IPS-18a (cell line): Measurements from ENCODE around the gene TEX22.

Source experiments
- H3K27ac ChIP-seq: one replicate; pipeline ENCODE4 v1.5.1; 2013; ENCODE audit warnings: low read length
- H3K27me3 ChIP-seq: one replicate; pipeline ENCODE4 v1.6.1; 2013; ENCODE audit warnings: mild to moderate bottlenecking, low read length; ENCODE audit not compliant: control insufficient read depth, insufficient read depth
- H3K36me3 ChIP-seq: one replicate; pipeline ENCODE4 v1.6.1; 2013; ENCODE audit warnings: low read depth, low read length; ENCODE audit not compliant: control insufficient read depth
- H3K4me1 ChIP-seq: one replicate; pipeline ENCODE4 v1.6.1; 2013; ENCODE audit warnings: low read depth, low read length; ENCODE audit not compliant: control insufficient read depth
- H3K4me3 ChIP-seq: one replicate; pipeline ENCODE4 v1.5.1; 2013; ENCODE audit warnings: low read length
- H3K9ac ChIP-seq: one replicate; pipeline ENCODE4 v1.6.1; 2013; ENCODE audit warnings: mild to moderate bottlenecking, low read length, moderate library complexity
- H3K9me3 ChIP-seq: one replicate; pipeline ENCODE4 v1.6.1; 2013; ENCODE audit warnings: low read depth, low read length; ENCODE audit not compliant: control insufficient read depth

Gene TEX22, protein sequence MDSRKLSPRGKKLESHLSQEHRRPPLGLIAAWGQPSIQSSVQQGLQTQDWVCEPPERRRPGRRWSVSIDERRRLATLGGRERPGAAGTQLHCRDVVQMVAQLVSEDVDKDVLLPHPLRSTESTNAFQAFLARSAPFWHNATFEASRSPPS

DNA sequence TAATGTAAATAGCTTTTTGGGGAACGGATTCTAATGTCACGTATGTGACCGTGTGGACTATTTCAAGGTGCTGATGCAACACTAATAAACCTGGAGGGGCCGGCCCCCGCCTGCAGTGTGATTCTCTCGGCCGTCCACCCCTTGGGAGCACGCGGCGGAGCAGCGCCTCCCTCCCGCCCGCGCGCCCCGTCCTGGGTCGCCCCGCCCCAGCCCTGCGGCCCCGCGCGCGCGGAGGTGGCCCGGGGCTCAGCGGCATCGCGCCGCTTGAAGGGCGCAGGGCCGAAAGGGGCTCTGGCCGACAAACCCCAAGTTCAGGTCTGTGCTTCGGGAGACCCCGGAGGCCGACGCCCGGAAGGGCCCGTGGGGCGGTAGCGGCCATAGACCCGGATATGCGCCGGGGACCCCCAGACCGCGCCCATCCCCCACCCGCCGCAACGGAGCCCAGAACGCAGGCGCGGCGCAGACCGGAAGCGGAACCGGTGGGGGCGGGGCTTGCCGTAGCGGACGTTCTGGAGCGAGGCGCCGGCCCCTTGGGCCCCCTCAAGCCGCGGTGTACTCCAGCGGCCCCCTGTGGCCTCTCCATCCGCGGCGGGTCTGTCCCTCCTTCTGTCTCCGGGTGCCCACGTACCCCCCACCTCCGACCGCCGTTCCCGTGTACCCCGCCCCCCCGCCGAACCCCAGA, at the start of gene TEX22:
TEX22 (plus strand) TSS at position 495 of the 682 bp plus-strand sequence. CDS start 803 bp downstream, outside the sequence.
- H3K9me3 ChIP-seq: peaks cover 26% of the 10 kb centered on the region
- H3K27ac ChIP-seq: no peak within 1 kb of the TSS
- H3K36me3 ChIP-seq: peaks cover 3% of the 10 kb centered on the region
- peaks cover 3% of the 10 kb centered on the region for H3K4me1 ChIP-seq
- peaks cover 6% of the 10 kb centered on the region for H3K27me3 ChIP-seq
- H3K4me3 ChIP-seq: peak within 1 kb of the TSS; percentile 50
- peak within 1 kb of the TSS; percentile 50 for H3K9ac ChIP-seq

DNA sequence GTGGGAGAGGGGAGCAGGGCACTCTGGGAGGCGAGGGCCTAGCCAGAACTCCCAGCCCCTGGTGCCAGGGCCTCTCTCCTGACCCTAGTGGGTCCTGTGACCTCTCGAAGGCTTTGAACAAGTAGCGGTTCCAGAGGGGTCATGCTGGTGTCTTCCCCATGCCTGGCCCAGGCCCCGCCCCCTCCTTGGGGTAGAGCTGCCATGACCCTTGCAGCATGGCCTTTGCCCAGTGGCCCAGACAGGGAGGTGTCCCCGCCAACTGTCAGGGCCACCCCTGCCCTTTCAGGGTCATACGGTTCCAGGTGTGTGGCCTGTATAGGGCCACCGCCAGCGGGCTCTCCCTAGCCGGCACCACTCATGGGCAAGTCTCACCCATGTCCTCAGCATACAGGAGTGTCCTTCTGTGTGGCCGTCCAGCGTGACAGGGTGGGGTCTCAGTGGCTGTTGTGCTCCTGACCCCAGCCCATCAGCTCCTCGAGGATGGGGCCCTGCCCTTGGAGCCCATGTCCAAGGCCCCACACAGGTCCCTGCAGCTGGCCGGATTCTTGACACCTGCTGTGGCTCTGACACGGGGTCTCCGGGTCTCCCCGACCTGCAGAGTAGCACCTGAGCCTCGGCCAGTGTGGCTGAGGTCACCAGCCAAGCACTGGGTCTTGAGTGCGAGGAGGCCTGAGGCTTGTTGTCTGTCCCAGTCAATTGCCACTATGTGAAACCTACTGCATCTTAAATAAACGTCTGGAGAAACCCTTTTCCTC, 49.2 kb upstream of the TEX22 start:
- Histone ChIP-seq H3K9ac (no peak overlapping the region), H3K4me3 (no peak overlapping the region), H3K9me3 (no peaks in the 10 kb centered on the region), H3K4me1 (no peaks in the 10 kb centered on the region), H3K36me3 (no peaks in the 10 kb centered on the region), H3K27ac (no peak overlapping the region), H3K27me3 (no peaks in the 10 kb centered on the region)

DNA sequence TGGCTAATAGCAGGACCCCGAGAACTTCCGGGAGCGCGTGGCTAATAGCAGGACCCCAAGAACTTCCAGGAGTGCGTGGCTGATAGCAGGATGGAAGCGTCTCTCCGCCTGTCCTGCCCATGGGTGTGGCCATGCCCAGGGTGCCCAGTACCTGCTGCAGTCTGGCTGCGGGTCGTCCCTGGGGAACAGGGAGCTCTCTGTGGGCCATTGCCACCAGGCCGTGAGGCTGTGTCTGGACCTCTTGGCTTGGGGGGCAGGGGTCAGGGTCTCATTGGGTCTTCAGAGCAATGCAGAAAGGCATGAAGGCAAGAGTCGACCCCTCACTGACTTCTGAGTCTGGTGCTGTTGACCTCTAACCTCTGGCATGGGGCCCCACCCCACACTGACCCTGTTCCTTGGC, 48.3 kb upstream of the TEX22 start:
- H3K4me1 ChIP-seq: no peaks in the 10 kb centered on the region

DNA sequence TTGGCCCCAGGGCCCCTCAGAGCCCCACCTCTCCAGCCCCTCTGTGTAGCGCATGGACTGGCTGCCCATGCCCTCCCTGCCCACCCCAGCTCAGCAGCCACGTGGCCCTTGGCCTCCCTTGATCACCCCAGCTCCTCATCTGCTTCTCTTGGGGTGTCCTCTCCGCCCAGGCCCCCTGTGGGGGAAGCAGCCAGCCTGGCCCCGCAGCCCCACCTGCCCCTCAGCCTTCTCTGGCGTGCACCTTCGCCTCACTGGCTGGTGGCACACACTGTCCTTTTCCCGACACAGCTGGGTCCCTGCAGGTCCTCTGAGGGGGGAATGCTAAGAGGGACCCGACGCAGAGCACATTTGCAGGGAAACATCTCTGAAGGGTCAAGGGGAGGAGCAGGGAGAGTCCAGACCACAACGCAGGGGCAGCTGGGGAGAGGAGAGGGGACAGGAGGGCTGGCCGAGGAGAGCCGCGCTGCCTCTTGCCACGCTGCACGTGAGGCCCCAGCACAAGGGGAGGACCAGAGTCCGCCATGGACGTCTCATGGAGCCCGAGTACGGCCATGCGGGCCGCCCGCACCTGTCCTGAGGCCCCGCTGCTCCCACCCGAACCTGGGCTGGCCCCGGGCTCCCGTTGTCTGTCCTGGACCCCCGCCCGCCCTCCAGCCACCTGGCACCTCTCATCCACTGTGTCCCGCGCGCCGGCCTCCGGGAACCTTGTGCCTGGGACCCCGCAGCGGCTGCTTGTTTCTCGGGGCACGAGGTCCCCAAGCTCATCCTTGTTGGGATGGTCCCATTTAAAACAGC, 47.7 kb upstream of the TEX22 start:
- no peaks in the 10 kb centered on the region for H3K4me1 ChIP-seq

More for the DNA sequence above, 48.3 kb upstream of the TEX22 start:
- Histone ChIP-seq H3K27me3 (no peaks in the 10 kb centered on the region), H3K27ac (no peak overlapping the region), H3K4me3 (no peak overlapping the region), H3K36me3 (no peaks in the 10 kb centered on the region), H3K9ac (no peak overlapping the region), H3K9me3 (no peaks in the 10 kb centered on the region)

DNA sequence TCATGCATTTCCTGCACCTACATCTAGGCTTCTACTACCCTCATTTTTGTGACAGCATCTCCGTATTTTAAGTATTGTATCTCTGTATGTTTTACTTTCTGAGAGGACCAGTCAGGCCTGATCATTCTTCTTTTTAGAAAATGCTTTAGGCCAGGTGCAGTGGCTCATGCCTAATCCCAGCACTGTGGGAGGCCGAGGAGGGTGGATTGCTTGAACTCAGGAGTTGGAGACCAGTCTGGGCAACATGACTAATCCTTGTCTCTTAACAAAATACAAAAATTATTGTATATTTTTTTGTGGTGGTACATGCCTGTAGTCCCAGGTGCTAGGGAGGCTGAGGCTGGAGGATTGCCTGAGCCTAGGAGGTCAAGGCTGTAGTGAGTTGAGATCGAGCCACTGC, 46.9 kb upstream of the TEX22 start:
- no peak overlapping the region for H3K27ac ChIP-seq
- H3K27me3 ChIP-seq: no peaks in the 10 kb centered on the region

More for the DNA sequence above, 47.7 kb upstream of the TEX22 start:
- H3K9me3 ChIP-seq: no peaks in the 10 kb centered on the region
- no peak overlapping the region for H3K4me3 ChIP-seq
- H3K9ac ChIP-seq: no peak overlapping the region
- H3K27me3 ChIP-seq: no peaks in the 10 kb centered on the region
- no peaks in the 10 kb centered on the region for H3K36me3 ChIP-seq
- no peak overlapping the region for H3K27ac ChIP-seq

DNA sequence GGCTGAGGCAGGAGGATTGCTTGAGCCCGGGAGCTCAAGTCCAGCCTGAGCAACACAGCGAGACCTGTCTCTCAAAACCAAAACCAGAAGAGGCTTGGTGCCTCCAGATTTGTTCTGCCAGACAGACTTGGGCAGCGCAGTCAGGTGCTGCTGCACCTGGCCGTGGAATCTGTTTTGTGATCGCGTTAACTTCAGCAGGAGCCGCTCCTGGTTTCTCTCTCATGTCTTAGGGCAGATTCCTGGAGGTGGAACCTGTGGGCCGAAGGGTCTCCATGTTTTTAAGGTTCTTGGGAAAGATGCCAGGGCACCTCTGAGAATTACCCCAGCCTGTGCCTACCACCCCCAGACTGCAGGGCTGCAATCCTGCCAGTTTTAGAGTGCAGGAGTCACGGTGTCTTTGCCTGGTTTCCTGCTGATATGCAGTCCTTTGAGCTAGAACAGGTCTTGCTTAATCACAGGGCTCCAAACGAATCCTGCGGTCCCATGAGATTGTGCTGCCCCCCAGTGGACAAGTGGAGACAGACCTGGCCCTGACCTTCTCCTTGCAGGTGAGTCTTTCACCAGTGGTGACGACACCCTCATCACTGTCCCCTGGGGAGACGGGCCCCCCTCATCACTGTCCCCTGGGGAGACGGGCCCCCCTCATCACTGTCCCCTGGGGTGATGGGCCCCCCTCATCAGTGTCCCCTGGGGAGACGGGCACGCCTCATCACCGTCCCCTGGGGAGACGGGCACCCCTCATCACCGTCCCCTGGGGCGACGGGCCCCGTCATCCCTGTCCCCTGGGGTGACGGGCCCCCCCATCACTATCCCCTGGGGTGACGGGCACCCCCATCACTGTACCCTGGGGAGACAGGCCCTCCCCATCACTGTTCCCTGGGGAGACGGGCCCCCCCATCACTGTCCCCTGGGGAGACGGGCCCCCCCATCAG, 46.2 kb upstream of the TEX22 start:
- H3K36me3 ChIP-seq: no peaks in the 10 kb centered on the region
- no peak overlapping the region for H3K27ac ChIP-seq
- no peaks in the 10 kb centered on the region for H3K27me3 ChIP-seq

More for the DNA sequence above, 46.9 kb upstream of the TEX22 start:
- no peaks in the 10 kb centered on the region for H3K36me3 ChIP-seq
- no peak overlapping the region for H3K4me3 ChIP-seq
- H3K9ac ChIP-seq: no peak overlapping the region
- H3K9me3 ChIP-seq: no peaks in the 10 kb centered on the region
- H3K4me1 ChIP-seq: no peaks in the 10 kb centered on the region

DNA sequence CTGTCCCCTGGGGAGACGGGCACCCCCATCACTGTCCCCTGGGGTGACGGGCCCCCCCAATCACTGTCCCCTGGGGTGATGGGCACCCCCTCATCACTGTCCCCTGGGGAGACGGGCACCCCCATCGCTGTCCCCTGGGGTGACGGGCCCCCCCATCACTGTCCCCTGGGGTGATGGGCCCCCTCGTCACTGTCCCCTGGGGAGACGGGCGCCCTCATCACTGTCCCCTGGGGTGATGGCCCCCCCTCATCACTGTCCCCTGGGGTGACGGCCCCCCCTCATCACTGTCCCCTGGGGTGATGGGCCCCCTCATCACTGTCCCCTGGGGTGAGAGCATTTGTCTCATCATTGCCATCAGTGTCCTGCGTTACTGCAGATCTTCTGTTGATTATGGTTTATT, 45.2 kb upstream of the TEX22 start:
- Histone ChIP-seq H3K27ac (no peak overlapping the region), H3K9me3 (no peaks in the 10 kb centered on the region), H3K4me3 (no peak overlapping the region), H3K4me1 (no peaks in the 10 kb centered on the region), H3K27me3 (no peaks in the 10 kb centered on the region), H3K9ac (no peak overlapping the region), H3K36me3 (no peaks in the 10 kb centered on the region)

More for the DNA sequence above, 46.2 kb upstream of the TEX22 start:
- Histone ChIP-seq H3K9me3 (no peaks in the 10 kb centered on the region), H3K4me1 (no peaks in the 10 kb centered on the region), H3K9ac (no peak overlapping the region), H3K4me3 (no peak overlapping the region)

DNA sequence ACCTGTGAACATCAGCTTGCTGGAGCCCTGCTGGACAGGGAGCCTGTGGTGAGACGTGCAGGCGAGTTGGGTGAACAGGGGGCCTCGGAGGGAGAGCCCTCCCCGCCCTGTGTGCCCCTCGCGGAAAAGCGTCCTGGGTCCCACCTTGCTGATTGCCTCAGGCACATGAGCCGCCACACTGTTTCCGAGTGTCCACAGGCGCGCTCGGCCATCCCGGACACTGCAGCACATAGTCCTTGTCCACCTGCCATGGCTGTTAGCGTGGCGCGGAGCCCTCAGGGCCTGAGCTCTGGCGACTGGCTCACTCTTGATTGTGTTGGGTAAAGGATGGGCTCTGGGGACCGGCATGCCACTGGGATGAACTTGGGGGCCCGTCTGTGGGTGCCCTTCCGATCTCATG, 43.8 kb upstream of the TEX22 start:
- Histone ChIP-seq H3K9ac (no peak overlapping the region), H3K4me1 (no peaks in the 10 kb centered on the region), H3K36me3 (no peaks in the 10 kb centered on the region), H3K27ac (no peak overlapping the region), H3K27me3 (no peaks in the 10 kb centered on the region), H3K9me3 (no peaks in the 10 kb centered on the region), H3K4me3 (no peak overlapping the region)

DNA sequence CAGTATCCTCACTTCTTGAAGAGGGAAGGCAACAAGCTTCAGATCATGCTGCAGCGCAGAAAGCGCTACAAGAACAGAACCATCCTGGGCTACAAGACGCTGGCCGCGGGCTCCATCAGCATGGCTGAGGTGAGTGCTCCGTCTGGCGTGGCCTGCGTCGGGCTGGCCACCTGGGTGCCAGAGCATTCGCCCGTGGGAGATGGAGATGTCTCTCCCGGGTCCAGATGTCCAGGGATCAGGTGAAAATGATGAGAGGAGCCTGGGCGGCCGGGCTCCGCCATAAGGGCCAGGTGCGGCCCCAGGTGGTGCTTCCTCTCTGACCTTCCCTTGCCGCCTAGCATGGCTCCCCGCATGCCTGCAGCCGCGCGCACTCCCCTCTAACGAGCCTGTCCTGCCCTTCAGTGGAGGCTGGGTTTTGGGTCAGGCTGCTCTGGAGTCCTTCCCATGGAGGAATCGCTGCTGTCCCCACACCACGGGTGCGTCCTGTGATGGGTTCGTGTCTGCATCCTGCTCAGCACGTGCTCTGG, 43.2 kb upstream of the TEX22 start:
- no peak overlapping the region for H3K27ac ChIP-seq

DNA sequence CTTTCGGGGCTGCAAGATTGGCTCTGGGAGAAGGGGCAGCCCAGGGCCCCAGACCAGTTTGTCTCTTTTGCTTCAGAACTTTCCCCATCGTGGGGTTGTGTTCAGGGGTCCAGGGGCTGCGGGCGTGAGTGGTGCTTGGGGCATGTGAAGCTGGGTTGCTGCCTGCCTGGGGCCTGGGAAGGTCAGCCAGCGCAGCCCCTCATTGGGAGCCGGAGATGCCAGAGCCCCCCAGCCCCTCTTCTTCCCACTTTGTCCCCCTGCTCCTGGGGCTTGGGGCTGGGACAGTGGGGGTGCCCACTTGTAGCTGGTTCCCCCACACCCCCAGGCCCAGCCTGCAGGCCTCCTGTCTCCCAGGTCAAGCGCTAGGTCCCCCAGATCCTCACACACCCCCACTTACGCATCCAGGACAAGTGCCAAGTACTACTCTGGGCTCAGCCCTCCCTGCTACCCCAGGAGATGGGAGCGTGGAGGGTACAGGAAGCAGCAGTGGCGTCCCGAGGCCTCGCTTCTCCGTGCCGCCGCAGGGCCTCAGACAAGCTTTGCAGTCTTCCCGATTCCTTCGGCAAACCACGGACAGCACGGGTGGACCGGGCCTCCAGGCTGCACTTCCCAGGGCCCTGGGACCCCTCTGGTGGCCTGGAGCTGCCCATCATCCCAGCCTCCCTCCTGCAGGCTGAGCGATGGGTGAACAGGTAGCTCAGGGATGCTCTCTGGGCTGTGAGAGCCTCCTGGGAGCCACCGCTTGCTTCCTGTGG, 42.3 kb upstream of the TEX22 start:
- Histone ChIP-seq H3K27ac (no peak overlapping the region), H3K4me3 (no peak overlapping the region), H3K9ac (no peak overlapping the region), H3K4me1 (no peaks in the 10 kb centered on the region), H3K36me3 (no peaks in the 10 kb centered on the region), H3K27me3 (no peaks in the 10 kb centered on the region), H3K9me3 (no peaks in the 10 kb centered on the region)

More for the DNA sequence above, 43.2 kb upstream of the TEX22 start:
- Histone ChIP-seq H3K27me3 (no peaks in the 10 kb centered on the region), H3K36me3 (no peaks in the 10 kb centered on the region), H3K9ac (no peak overlapping the region), H3K9me3 (no peaks in the 10 kb centered on the region), H3K4me1 (no peaks in the 10 kb centered on the region), H3K4me3 (no peak overlapping the region)
